Activated CD4-positive, alpha-beta T cell treated with anti-CD3 and anti-CD28 coated beads for 4 hours (primary cell): Measurements from ENCODE around the gene SYCP2.
"Not testable (repeated sequence)": the region's sequence is repeated elsewhere in the genome, so short reads cannot be mapped to it uniquely, and the experiment has no call there.

Source experiments
- DNase-seq, 2 donors: peaks; one replicate each; pipeline ENCODE4 v3.0.0-alpha.2; 2020

SYCP2 gene, protein sequence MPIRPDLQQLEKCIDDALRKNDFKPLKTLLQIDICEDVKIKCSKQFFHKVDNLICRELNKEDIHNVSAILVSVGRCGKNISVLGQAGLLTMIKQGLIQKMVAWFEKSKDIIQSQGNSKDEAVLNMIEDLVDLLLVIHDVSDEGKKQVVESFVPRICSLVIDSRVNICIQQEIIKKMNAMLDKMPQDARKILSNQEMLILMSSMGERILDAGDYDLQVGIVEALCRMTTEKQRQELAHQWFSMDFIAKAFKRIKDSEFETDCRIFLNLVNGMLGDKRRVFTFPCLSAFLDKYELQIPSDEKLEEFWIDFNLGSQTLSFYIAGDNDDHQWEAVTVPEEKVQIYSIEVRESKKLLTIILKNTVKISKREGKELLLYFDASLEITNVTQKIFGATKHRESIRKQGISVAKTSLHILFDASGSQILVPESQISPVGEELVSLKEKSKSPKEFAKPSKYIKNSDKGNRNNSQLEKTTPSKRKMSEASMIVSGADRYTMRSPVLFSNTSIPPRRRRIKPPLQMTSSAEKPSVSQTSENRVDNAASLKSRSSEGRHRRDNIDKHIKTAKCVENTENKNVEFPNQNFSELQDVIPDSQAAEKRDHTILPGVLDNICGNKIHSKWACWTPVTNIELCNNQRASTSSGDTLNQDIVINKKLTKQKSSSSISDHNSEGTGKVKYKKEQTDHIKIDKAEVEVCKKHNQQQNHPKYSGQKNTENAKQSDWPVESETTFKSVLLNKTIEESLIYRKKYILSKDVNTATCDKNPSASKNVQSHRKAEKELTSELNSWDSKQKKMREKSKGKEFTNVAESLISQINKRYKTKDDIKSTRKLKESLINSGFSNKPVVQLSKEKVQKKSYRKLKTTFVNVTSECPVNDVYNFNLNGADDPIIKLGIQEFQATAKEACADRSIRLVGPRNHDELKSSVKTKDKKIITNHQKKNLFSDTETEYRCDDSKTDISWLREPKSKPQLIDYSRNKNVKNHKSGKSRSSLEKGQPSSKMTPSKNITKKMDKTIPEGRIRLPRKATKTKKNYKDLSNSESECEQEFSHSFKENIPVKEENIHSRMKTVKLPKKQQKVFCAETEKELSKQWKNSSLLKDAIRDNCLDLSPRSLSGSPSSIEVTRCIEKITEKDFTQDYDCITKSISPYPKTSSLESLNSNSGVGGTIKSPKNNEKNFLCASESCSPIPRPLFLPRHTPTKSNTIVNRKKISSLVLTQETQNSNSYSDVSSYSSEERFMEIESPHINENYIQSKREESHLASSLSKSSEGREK (N-terminal part only)

DNA sequence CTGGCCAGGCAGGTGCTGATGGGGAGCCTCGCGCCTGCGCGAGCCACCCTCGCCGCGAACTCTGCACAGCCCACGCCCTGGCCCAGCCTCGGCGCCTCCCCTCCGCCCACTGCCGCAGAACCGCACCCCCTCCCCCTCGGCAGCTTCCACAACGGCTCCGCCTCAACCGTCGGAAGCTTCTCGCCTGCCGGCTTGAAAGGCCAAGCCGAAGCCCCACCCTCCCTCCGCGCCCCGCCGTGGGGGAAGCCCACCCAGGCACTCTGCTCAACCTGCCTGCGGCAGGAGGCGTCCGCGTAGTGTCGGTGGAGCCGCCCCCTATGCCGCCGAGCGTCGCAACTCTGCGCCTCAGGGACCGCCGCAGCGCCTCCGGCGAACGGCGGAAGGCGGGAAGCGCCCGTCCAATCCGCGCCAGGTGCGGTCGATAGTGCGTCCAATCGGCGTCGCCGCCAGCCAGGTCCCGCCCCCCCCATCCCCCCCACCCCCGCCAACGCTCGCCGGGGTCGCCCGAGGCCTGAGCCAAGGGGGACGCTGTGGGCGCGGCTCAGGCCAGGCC, at the start of gene SYCP2:
SYCP2 (minus strand) TSS at position 342 of the 553 bp plus-strand sequence. CDS start 11,224 bp downstream, outside the sequence.
- peak; percentile 57 to 67 for DNase-seq

DNA sequence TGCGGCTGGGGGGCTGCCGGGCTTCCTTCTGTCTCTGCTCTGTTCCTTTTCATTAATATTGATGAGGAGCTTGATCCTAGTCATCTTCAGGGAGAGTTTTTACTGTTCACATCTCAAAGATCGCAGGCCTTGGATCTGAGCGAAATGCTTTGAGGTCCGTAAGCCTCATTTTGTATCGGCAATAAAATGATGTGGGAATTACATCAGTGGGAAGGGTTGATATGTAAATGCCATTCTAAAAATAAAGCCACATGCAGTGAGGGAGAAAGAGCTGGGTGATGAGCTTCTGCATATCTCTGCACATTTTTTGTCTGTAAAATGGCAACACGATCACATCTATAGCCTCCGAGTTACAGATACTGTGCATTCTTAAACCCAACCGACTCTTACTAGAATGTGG, 49.6 kb upstream of the SYCP2 start:
- no peak for DNase-seq

- no peak for DNase-seq
These were observed 43.6 kb upstream of the SYCP2 start for GRCh38 chr20:59977086-59977485.

GRCh38 chr20:59976156-59976782, 42.8 kb upstream of the SYCP2 start:
- no peak for DNase-seq

GRCh38 chr20:59972037-59972801, 38.8 kb upstream of the SYCP2 start:
- no peak for DNase-seq

DNA sequence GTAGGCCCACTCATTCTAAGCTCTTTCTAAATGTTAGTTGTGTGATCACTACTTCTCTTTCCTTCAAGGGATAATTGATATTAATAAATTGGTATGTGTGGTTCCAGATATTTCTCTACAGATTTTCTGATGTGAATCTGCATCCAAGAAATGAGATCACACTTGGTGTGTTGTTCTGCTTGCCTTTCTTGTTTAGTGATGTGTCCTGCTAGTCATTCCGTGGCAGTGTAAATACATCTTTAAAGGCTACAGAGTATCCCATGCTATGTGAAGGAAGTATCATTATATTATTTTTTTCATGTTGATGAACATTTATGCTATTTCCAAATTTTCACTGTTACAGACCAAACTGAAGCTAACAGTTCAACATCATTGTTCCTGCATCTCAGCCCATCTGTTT, 38.0 kb upstream of the SYCP2 start:
- no peak for DNase-seq

DNA sequence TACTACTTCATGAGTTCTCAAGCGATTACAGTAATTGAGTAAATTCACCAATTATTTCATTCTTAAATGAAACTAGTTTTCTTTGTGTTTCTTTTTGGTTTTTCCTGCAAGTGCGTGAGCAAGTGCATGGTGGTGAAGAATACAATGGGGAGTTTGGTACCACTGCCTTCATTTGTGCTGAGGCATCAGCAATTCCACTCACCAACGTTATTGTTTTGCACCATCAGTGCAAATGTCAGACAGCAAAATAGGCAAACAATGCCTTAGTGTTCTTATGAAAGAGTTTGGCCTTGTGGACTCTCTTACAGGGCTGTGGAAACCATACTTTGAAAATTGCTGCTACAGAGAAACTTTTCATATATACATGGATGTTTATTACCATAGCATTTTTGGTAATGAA, 33.0 kb upstream of the SYCP2 start:
- no peak for DNase-seq

- DNase-seq, result no peak
These were observed 28.7 kb upstream of the SYCP2 start for GRCh38 chr20:59962155-59962554.

- no peak for DNase-seq
These were observed 28.0 kb upstream of the SYCP2 start for GRCh38 chr20:59961423-59961822.

GRCh38 chr20:59958626-59959025, 25.2 kb upstream of the SYCP2 start:
- DNase-seq, result no peak

- no peak for DNase-seq
These were observed 24.7 kb upstream of the SYCP2 start, which contains the start of gene CDH26 for GRCh38 chr20:59958123-59958522. Gene CDH26 (plus strand): TSS chr20:59958423. CDS start chr20:59958727, 304 bp downstream.

DNA sequence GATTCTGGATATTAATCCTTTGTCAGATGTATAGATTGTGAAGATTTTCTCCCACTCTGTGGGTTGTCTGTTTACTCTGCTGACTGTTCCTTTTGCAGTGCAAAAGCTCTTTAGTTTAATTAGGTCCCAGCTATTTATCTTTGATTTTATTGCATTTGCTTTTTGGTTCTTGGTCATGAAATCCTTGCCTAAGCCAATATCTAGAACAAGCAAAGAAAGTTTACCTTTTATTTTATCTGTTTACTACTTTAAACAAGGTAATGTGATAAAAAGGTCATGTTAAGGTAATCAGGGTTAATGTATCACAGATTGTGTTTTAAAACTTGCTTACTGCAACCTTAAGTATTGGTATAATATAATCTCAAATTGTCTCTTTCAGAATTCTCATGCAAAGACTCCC, 24.1 kb upstream of the SYCP2 start:
- DNase-seq, result not testable (repeated sequence)

DNA sequence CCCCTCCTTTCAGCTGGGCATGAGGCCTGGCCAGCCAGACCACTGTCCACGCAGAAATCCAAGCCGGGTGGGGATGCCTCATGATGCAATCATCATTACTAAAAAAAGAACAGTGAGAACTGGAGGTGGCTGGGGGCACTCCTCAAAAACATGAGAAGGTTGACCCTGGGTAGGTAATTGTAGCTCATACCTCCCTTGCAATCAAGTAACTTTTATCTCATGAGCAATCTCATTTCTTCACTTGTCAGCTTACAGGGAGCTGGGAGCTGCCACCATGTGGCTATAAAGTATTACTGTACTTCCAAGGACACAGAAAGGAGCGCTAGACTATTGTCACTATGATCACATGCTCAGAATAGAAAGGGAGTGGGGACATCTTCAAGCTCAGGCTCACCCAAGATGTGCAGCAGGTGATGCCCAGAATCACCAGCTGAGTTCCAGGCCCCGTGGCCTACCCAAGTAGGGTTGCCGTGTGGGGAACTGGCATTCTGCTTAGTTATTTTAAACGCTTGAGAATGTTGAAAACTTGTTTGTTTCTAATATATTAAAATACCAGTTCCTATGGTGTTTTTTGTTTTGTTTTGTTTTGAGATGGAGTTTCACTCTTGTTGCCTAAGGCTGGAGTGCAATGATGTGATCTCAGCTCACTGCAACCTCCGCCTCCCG, 21.8 kb upstream of the SYCP2 start:
- no peak for DNase-seq

DNA sequence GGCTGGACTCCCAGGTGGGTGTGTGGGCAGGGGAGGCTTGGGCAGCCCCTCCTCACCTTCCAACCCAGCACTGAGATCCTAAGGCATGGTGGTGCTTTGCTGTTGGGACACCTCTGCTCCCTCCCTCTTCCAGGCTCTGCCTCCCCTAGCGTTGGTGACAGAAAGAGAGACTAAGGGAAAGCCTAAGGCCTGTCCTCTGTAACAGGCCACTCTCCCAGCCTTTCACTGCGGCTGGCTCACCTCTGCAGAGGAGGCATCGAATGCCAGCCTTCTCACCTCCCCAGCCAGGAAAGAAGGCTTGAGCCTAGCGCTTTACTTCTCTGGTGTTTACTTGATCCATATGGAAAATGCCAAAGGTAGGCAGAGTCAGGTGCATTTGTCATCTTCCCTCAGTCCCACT, 21.3 kb upstream of the SYCP2 start:
- DNase-seq, result no peak

- DNase-seq, result no peak
These were observed 16.5 kb upstream of the SYCP2 start for GRCh38 chr20:59949911-59950310.

- DNase-seq, result peak; percentile 21 to 36
These were observed 15.6 kb upstream of the SYCP2 start for GRCh38 chr20:59948828-59949720.

GRCh38 chr20:59948212-59948611, 14.8 kb upstream of the SYCP2 start:
- no peak for DNase-seq

DNA sequence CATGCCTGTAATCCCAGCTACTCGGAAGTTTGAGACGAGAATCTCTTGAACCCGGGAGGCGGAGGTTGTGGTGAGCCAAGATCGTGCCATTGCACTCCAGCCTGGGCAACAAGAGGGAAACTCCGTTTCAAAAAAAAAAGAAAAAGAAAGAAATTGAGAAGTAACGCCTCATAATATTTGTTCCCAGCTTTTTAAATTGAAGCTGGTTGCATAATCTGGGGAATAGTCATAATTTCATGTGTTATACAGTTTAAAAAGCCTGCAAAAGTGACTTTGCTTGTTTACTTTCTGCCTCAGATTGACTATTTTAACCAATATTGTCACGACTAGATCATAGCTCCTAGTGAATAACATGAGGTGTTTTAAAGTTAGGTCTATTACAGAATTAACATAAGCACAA, 13.9 kb upstream of the SYCP2 start:
- DNase-seq, result no peak

- DNase-seq, result no peak
These were observed 12.3 kb upstream of the SYCP2 start for GRCh38 chr20:59945731-59946130.

GRCh38 chr20:59945175-59945574, 11.7 kb upstream of the SYCP2 start:
- no peak for DNase-seq
